GM19397 (cell line): ENCODE measurements around the gene HMGCLL1.
A peak's percentile ranks its signal among the peaks of the same experiment; 100 is the strongest.

Experiments used
- ATAC-seq: cut with Tn5 transposase; IDR thresholded peaks from one replicate; pipeline ENCODE4 v1.9.1; 2021; ENCODE audit warnings: mild to moderate bottlenecking, moderate library complexity; ENCODE audit not compliant: unreplicated experiment

The HMGCLL1 gene

GRCh38 chr6:55578537-55579363, at the start of gene HMGCLL1:
Gene HMGCLL1, minus strand, starts transcription at chr6:55579192. Its CDS starts 137 bp downstream, at chr6:55579055.
- no peak for ATAC-seq

- no peak for ATAC-seq
These were observed 43.0 kb upstream of the HMGCLL1 start for GRCh38 chr6:55621993-55622392.

DNA sequence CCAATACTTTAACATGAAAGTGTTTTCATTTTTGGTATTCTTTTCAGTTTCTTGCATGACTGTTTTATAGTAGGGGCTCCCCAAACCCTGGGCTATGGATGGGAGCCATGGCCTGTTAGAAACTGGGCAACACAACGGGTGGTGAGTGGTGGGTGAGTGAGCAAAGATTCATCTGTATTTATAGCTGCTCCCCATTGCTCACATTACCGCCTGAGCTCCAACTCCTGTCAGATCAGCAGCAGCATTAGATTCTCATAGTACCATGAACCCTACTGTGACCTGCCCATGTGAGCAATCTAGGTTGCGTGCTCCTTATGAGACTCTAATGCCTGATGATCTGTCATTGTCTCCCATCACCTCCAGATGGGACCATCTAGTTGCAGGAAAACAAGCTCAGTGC, 42.3 kb upstream of the HMGCLL1 start:
- ATAC-seq = no peak

- peak; percentile 79 for ATAC-seq
These were observed 38.3 kb upstream of the HMGCLL1 start for GRCh38 chr6:55617272-55617671.

- ATAC-seq = no peak
These were observed 25.0 kb upstream of the HMGCLL1 start for GRCh38 chr6:55604021-55604420.

- ATAC-seq = no peak
These were observed 22.1 kb upstream of the HMGCLL1 start for GRCh38 chr6:55601120-55601519.

DNA sequence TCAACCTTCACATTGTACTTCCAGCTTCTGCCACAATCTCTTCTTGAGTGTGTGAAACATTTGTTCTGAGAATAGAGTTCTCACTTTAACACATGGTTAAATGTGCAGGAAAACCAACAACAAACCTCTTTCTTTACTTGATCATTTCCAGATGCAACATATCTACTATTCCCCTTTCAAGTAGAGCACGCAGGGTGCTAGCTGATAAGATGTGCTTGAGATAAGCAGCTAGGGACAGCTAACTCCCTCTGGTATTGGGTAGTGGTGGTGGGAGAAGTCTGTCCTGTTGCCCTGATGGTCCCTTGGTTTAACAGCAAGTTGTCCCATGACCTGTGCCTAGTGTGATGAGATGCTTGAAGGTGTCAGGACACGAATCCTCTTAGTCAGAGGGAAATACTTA, 15.4 kb upstream of the HMGCLL1 start:
- ATAC-seq = no peak

- no peak for ATAC-seq
These were observed 5.8 kb upstream of the HMGCLL1 start for GRCh38 chr6:55584654-55585354.

- no peak for ATAC-seq
These were observed 2.2 kb downstream of the HMGCLL1 start for GRCh38 chr6:55576811-55577210.

GRCh38 chr6:55574556-55574955, 4.4 kb downstream of the HMGCLL1 start:
- no peak for ATAC-seq

- ATAC-seq = no peak
These were observed 9.4 kb downstream of the HMGCLL1 start for GRCh38 chr6:55569638-55570037.

- ATAC-seq = no peak
These were observed 10.1 kb downstream of the HMGCLL1 start for GRCh38 chr6:55568808-55569439.

DNA sequence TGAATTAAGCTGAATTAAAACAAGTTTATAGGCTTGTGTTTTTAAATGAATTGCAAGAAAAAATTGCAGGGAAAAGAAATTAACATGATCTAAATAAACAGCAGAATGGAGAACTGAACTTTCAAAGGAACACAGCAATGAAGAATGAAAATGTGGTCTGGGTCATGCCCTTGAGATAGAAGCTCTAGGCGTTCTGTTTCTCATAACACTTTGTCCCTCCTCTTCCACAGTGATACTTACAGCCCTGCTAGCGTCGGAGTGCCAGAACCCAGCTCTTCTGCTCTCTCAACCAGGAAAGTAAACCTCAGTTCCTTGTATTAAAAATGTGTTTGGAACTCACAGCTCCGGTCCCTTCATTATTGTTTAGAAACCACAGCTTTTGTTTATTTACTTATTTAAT, 11.4 kb downstream of the HMGCLL1 start:
- no peak for ATAC-seq

- no peak for ATAC-seq
These were observed 12.8 kb downstream of the HMGCLL1 start for GRCh38 chr6:55566036-55566710.

GRCh38 chr6:55562318-55562717, 16.7 kb downstream of the HMGCLL1 start:
- ATAC-seq = no peak

GRCh38 chr6:55560290-55560885, 18.6 kb downstream of the HMGCLL1 start:
- no peak for ATAC-seq

- no peak for ATAC-seq
These were observed 21.8 kb downstream of the HMGCLL1 start for GRCh38 chr6:55557146-55557545.

DNA sequence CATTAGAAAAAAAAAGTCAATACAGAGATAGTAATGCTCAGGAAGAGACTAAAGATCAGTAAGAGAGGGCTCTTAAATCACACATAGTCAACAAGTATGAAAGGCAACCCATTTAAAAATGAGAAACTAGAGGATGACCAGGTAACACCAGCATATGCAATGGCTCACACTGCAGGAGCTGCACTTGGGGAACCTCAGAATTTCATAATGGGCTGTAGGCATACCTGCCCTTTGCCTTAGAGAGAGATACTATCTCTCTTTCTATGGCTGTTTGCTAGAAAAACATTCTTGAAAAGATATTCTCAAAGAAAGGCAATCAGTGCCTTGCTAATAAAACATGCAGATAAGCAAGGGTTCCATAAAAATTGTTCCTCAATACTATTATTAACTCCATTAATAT, 33.2 kb downstream of the HMGCLL1 start:
- ATAC-seq = no peak

- no peak for ATAC-seq
These were observed 35.2 kb downstream of the HMGCLL1 start for GRCh38 chr6:55543633-55544309.

DNA sequence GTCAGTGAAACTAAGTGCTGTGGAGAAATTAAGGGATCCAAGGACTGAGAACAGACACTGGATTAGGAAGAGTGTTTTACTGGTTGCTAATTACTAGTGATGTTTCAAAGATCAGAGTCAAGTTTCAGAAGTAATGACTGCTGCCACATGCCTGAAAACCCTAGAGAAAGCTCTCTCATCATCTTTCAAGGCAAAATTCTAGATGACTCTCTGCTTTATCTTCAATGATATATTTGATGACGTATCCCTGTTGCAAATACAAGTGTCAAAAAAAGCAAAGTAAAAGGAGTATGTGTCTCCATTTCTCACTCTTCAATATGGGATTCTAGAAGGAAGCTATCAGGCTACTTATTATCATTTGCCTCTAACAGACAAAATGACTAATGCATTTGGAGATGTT, 38.0 kb downstream of the HMGCLL1 start:
- ATAC-seq = no peak
